Colon (tissue), 2 donors: ENCODE data around the gene DLGAP1.

Source experiments
- FAIRE-seq: peaks from 2 replicates; lab custom pipeline; 2012; peaks lifted over from hg19 to GRCh38; lab: Jason Lieb, UNC
- donor health status: control.
- donor health status: control.

Gene DLGAP1

DNA sequence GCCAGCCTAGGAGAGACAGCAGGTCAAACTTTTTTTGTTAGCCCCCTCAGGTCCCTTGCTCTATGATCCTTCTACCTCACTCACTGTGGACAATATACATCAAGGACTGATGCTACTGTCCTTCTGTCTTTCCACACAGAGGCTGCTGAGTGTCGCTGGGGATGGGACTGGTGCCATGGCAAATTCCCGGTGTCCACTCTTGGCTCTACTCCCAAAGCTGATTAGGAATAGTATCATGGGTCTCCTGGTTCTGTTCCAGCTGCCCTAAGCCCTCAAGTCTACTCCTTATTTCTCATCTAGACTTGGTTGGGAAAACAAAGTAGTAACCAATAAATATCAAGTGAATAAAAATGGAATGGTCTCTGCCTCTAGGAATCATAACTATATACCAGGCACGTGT lies 563.9 kb downstream of the DLGAP1 start:
- FAIRE-seq = no peak

DNA sequence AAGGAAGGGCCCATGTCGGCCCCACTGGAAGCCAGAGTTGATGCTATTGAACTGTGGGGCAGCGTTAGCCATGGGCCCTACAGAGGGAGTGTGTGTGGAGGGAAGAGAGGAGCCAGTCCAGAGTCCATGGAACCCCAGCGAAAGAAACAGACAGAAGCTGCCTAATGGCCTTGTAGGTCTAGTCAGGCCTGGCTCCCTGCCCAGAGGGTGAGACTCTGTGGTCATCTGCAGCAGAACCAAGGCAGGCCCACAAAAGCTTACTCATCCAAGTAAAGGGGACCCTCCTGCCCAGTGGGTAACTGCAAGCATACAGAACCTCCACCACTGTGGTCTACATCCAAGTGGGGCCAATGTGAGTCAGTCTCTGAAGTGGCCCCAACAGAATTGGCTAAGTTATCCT lies 565.3 kb downstream of the DLGAP1 start:
- no peak for FAIRE-seq

DNA sequence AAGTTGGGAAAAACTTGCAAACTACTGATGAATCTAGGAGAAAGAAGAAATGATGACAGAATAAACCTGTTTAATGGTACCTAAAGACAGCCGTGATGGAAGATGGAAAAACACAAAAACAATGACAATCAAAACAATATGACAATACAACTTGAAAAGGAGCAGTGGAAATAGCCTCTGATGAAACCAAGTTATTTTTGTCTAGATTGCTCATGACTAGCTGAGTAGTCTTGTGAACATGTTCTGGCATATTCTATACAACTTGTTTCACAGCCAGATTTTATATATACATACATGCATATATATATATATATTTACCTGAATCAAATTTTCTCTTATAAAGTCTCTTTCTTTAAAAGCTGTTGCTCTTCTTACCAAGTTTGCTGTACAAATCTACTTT lies 566.0 kb downstream of the DLGAP1 start:
- no peak for FAIRE-seq

DNA sequence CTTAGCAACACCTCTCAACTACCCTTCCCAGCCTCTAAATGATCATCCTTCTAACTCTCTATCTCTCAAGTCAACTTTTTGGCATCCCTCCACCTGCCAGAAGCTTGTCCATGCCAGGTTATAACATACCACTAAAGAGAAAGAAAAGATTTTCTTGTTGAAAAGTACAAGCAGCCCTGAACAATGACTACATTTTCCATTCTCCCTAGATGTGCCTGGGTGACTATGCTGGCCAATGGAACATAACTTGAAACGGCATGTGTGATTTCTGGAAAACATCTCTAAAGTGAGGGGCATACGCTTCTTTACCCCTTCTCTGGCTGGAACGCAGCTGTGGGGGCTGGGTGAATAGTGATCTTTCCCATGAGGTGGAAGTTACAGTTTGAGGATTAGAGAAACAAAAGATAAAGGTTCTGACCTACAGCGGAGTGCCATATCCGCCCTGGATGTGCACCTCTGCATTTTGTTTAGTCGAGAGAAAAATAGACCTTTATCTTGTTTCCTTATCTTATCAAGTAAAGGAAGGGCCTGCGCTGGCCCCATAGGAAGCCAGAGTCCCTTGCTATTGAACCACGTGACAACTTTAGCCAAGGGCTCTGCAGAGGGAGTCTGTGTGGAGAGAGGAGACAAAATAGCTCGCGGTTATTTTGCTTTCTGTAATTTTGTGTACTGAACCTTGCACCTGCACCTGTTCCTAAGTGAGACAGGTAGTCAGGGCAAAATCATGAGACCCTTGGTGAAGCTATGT lies 568.4 kb downstream of the DLGAP1 start:
- FAIRE-seq = no peak

DNA sequence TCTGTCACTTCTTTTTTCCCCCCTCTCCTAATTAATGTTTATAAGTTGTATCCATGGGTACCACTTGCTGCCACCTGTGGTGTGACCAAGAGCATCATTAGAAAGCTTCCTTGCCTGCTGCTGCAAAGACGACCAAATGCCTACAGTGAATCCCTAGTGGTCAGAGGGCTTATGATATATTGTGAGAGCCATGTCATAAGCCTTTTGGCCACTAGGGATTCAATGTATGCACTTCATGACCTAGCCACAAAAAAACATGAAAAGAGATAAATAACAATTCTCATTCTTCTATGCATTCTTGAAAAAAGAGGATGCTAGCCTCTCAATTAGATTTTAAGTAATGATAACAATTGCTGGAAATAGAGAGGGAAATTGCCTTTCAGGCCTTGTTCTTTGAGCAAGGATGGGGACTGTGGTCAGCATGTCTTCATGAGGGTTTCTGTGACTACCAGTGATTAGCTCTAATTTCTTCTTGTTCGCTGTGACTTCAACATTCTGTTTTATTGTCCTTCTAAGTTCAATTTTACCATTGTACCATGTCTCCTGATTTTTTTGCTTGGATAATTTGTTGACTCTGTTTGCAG lies 569.8 kb downstream of the DLGAP1 start:
- FAIRE-seq = no peak

DNA sequence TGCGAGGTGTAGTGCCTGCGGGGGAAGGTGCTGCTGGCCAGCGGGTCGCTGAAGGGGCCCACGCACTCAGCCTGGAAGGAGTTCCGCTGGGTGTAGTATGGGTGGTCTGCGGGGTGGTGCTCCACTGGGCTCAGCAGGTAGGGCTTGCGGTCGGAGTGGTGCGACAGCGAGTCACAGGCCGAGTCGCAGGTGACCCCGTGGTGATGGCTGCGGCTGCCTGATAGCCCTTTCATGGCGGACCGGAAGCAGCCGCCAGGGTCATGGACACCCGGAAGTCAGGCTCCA lies 575.3 kb downstream of the DLGAP1 start:
- FAIRE-seq = no peak

DNA sequence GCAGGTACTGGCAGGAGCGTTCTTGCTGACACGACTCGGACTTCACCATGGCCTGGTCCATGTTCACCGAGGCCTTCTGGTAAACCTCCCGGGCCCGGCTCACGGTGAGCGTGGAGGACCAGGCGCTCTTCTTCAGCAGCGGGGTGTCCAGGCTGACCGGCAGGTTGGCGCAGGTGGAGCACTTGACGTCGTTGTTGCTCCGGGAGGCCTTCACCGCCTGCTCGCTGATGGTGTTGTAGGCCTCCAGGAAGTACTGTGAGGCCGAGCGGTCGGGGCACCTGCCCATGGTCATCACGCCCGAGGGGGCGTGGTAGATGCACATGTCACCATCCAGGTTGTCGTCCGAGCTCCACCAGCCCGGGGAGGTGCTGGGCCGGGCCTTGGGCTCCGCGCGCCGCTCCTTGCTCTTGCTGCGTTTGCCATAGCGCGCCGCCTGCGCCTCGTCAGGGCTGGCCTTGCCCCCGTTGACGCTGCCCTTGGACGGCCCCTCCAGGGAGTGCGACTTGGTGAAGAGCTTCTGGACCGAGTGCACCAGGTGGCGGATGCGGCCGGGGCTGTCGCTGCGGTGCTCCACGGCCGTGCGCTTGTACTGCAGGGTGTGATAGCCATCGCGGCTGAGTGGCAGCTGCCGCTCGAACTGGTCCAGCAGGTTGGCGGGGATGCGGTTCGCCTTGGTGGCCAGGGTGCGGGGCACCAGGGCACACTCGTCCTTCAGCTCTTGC lies 575.8 kb downstream of the DLGAP1 start:
- FAIRE-seq = no peak

DNA sequence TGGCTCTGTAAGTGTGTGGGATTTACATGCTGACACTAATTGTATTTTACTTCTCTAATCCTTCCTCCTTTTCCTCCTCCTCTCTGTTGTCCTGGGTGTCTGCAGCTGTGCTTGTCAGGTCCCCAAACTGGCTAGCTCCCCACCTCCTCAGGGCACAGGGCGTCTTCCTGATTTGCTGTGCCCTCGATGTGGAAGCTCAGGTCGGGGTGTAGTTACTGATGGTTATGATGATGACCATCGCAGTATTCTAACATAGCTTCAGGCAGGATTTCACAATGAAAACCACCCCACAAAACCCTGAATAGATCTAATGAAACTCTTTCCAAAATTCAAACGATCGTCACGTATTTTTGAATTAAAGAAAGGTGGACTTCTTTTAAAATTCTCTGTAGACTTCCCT lies 576.7 kb downstream of the DLGAP1 start:
- FAIRE-seq = no peak

DNA sequence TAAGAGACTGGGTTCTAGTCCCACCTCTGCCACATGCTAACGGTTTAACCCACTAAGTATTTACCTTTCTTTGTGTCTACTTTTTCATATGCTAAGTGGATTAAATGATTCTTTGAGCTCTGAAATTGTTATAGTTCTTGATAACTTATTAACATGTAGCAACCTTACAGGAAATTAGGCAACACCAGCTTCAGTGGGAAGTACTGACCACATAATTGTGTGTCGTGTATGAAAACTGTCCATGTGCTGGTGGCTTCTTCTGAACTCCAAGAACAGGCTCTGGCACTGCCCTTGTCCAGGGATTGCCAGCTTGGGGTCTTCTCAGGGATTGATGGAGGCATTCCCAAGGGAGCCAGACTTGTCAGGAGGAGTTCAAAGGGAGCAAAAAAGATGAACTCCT lies 577.4 kb downstream of the DLGAP1 start:
- no peak for FAIRE-seq

DNA sequence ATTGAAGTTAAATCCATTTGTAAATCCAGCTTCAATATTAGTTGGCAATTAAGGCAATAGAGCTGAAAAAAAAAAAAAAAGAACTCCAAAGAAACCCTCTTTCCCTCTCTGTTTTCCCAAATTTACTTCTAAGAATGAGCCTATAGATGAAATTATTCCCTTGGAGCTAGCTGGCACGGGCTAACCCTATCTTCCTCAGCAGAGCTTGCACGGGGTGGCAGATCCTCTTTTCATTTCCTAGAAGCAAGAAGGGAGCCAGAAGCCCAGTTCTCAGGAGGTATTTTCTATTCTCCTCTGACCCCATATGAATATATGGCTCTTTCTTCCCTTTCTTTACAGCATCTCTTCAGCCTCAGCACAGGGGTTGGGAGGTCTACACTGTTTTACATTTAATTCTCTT lies 579.1 kb downstream of the DLGAP1 start:
- FAIRE-seq = no peak

DNA sequence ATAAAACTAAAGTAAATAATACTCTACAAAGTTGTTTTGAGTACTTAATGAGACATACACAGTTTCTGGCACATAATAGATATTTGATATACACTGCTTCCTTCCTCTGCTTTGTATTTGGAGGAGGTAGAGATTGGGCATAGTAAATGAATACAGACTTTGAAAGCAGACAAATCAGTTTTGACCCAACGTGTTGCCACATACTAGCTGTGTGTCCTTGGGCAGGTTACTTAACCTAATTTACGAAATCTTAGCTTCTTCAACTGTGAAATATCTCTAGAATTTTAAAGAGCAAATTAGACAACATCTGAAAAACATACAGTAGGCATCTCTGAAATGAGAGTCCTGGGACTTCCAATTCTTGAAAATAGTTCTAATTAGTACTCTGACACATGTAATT lies 579.7 kb downstream of the DLGAP1 start:
- FAIRE-seq = no peak

DNA sequence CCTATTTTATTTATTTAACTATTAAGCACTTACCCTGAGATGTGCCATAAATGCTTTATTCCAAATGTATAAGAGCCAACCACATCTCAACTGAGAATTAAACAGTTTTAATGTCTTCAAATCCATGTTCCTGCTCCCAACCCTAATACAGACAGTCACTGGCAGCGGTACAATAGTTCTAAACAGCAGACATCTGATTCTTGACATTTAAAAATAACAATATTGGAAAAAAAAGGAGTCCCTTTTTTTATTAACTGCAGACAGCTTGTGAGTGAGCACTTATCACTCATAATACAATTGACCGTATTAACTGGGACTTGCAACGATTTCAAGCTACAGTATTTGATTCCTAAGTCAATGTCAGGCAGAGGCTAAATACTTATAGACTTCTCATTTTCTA lies 580.5 kb downstream of the DLGAP1 start:
- no peak for FAIRE-seq

DNA sequence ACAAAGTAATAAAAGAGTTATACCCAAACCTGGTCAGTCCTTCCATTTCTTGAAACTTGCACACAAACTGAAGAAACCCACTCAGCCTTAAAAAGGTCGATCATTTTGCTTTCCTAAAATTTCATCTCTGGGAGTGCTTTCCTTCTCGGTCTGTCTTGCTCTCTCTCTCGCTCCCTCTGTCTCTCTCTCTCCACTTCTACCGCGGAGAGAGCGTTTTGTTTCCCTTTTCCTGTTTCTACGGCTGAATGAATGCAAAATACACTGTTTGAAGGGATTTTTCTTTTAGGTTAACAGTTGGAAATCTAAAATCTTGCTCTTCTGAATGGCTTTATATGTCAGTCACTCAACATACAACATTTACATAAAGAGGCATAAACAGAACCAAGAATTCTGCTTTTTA lies 581.0 kb downstream of the DLGAP1 start:
- no peak for FAIRE-seq

DNA sequence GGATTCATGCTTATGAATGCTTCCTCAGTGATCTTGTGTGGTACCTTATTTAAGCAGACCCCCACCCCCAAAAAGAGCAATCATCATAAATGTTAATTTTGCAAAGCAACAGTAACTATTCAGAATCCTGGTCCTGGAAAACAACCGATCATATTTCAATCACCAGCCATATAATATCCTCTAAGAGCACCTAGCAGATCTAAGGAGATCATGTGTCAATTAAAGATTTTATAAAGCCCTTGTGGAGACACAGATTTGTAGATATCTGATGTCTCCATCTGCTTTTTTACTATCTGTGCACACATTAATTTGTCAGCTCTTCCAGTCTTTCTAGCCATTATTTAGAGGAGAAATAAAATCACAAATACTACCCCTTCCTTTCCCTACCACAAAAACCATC lies 581.4 kb downstream of the DLGAP1 start:
- FAIRE-seq = no peak

DNA sequence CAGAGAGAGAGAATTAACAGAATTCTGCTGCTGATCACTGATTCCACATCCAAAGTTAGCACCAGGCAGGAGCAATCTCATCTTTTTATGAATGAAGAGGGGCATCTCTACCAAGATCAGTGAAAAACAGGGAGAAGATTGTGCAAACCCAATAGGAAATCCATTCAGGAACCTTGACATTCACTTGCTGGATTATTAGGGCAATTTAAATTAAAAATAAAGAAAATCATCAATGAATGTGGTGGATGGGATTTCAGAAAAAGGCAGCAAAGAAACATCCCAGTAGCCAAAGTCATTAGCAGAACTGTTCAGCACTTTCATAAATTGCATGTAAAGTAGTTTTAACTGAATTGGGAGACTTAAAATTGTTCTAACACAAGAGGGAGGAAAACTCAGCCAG lies 581.9 kb downstream of the DLGAP1 start:
- FAIRE-seq = no peak

DNA sequence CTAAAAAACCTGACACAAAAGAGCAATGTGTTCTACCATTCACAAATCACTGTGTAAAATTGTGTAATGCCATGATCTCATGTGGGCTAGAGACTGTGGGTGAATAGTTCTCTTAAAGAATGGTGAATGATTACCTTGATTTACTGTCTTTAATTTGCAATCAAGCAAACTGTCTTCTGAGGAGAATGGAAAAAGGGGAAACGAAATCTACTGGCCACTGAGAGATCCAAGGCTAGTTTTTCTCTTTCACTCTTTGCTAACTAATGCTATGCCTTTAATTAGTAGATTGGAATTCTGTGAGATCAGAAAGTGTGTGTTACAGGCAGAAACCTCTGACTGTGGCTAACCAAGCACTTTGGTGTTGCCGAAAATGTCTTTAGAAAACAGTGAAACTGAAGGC lies 582.5 kb downstream of the DLGAP1 start:
- FAIRE-seq = no peak

DNA sequence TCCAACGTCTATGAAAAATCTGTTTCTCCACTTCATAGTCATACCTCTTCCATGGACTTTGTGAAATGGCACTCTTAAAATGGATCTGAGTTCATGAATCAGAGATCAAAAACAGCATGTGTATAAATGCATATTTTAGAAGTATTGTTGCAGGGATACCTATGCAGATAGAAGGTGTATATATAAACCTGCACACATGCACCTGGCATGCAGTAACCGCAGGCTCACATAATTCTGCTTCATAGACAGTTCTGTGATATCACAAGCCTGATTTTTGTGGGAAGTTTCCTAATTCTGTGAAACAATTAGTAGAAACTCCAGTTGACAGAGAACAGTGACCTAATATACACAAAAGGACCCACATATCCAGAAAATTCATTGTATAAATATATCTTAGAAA lies 583.4 kb downstream of the DLGAP1 start:
- no peak for FAIRE-seq

DNA sequence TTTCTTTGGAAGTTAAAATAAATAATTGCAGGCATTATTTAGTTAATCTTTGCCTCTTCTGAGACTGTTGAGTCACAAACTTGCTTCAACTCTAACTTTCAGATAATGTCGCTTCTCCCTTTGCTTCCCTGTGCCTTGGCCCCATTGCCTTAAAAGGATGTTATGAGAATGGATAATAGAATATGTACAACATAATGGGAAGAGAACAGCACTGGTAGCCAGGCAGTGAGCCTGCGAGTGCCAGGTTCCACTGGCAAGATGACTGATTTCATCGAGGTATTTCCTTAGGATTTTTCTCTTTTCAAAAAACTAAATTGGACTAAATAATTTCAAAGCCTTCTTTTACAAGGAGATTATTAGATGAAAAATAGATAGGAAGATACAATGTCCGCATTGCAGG lies 584.2 kb downstream of the DLGAP1 start:
- no peak for FAIRE-seq

DNA sequence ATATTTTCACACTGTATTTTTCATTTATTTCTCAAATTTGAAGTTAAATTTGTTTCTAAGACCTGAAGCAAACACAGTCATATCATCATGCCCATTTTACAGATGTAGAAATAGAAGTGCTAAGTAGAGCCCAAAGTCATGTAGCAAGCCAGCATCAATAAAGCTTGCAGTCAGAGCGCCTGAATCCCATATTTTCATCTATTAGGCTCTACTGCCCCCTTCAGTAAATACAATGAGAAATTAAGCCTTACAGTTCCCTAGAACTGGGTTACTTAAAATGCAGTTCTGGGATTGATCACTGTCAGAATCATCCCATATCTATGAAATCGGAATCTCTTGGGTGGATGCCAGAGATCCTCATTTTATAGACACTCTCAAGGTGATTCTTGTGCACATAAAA lies 585.3 kb downstream of the DLGAP1 start:
- no peak for FAIRE-seq

DNA sequence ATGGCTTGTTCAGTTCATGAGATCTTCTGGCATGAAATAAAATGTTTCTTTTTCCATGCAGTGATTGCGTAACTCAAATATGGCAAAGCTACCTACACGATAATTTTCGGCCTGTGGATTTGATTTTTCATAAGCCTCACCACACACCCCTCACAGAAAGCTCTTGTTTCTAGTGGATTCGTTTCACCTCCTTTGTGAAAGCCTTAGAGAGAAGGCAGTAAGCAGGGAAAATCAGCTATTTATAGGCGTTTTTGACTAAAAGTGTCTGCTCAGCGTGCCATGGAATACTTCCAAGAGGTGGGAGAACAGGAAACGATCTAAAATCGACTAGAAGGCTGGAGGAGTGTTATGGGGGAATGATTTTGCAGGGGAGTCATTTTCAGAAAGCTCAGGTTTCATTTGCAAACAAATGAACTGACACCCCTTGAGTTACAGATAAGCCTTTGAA lies 587.2 kb downstream of the DLGAP1 start:
- FAIRE-seq = no peak

DNA sequence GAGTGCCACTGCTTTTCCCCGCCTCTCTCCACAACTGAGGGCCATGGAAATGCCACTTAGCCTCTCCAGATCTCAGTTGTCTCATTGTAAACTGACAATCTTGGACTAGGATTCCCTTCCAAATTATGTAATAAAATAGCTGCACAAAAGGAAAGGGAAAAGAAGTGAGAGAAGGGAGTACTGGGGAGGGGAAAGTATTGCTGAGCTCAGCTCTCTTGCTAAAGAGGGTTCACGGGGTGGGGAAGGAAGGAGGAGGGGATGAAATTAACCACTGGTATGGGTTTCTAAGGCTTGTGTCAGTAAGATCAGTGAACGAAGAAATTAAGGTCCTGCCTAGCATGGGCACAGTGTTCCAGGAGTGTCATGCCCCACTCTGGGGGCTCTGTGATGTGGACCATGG lies 587.9 kb downstream of the DLGAP1 start:
- no peak for FAIRE-seq

DNA sequence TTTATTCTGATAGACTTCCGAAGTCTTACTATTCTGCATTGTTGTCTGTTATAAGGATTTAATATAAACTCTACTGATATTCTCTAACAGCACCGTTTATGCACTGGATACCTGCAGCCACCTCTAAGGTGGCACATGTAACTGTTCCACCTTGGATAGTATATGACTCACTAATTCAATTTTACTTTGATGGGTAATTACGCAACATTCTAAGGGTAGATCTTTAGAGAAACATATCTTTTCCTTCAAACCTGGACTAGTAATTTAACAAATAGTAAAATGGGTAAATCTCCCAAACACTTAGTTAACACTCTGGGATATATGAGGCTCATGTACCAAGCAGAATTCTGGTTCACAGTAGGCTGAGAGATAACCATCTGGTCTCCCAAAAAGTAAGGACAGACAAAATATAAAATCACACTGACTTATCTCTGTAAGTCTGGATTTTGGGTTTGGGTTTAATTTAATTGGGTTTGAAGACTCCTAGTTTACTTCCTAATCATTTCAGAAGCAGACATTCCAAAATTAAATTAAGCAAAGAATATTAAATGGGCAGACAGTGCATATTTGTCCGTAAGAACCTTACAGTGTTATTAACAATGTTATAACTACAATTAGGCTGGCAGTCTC lies 590.3 kb downstream of the DLGAP1 start:
- FAIRE-seq = no peak

DNA sequence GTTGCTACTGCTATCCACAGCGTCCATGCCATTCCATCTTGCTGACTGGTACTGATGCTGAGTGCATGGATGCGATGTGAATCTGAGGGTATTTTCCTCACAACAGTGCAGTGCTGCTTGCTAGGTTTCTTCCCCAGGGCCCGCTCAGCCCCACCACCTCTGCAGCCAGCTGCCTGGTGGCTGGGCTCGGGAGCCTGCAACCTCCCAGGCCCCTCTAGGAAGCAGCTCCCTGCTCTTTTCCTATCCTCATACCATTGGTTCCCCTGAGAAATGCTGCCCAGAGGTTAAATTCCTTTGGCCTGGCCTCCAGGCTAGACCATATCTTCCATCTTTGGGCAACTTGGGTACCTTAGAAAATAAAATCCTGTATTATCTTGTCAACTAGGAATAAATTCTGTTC lies 591.5 kb downstream of the DLGAP1 start:
- FAIRE-seq = no peak
